HUES64 (cell line): ENCODE measurements around the gene SNRPD1.
"Not testable (repeated sequence)": the region's sequence is repeated elsewhere in the genome, so short reads cannot be mapped to it uniquely, and the experiment has no call there.

Experiments
- H3K27ac ChIP-seq: 2 replicates; pipeline ENCODE4 v1.7.0; 2013; ENCODE audit warnings: low read depth, low read length, inconsistent platforms
- H3K27me3 ChIP-seq: 2 replicates; pipeline ENCODE4 v1.6.1; 2013; ENCODE audit warnings: mild to moderate bottlenecking, low read length; ENCODE audit not compliant: insufficient read depth
- H3K36me3 ChIP-seq: 2 replicates; pipeline ENCODE4 v1.6.1; 2013; ENCODE audit warnings: mild to moderate bottlenecking, low read length; ENCODE audit not compliant: insufficient read depth
- H3K4me1 ChIP-seq: 2 replicates; pipeline ENCODE4 v1.6.1; 2013; ENCODE audit warnings: mild to moderate bottlenecking, low read length, moderate library complexity; ENCODE audit not compliant: insufficient read depth
- H3K4me3 ChIP-seq: 2 replicates; pipeline ENCODE4 v1.5.1; 2013; ENCODE audit warnings: mild to moderate bottlenecking, low read length, moderate library complexity
- H3K9ac ChIP-seq: 2 replicates; pipeline ENCODE4 v1.6.1; 2013; ENCODE audit warnings: mild to moderate bottlenecking, low read depth, low read length
- H3K9me3 ChIP-seq: 2 replicates; pipeline ENCODE4 v1.6.1; 2013; ENCODE audit warnings: low read depth, low read length; ENCODE audit not compliant: insufficient read depth
- WGBS: fragments of 150-250, 120-280 bp; methylation state at CpG from one replicate; pipeline ENCODE4 v1.1.7; 2013; ENCODE audit warnings: missing lambda C conversion rate; 5-methylcytosine and 5-hydroxymethylcytosine counted together

Gene SNRPD1

DNA sequence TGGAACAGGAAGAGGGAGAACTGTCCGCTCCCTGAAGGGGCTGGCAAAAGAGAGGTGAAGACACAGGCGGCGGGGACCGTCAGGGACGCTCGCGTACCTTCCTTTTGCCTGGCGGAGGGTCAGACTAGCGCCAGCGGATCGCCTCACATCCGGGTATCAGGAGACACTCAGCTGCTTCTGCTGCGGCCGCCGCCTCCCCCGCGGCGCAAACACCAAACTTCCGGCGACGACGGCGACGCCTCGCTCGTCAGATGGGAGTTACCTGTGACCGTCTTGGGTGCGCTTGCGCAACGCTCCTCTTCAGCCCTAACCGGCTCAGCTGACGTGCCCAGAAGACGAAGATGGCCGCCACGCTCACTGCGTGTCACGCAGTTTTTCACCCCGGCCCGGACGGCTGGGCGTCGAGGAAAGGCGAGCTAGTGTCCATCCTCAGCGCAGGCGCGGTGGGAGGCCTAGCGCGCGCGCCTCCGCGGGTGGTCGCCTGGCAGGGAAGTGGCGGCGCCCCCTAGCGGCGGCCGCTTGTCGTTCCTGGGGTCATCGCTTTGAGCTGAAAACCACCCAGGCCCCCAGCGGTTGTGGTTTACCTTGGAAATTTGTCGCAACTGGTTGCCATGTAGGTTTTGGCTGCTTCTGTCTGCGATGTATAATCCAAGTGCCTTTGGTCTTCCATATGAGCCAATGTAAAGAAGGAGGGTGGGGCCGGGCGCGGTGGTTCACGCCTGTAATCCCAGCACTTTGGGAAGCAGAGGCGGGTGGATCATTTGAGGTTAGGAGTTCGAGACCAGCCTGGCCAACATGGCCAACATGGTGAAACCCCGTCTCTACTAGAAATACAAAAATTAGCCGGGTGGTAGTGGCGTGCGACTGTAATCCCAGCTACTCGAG lies 11.3 kb upstream of the SNRPD1 start, which contains the start of gene ESCO1:
Gene ESCO1 (minus strand): TSS at position 179 of the 885 bp plus-strand sequence. CDS start 25,861 bp downstream, outside the sequence.
- 9% methylated on average over 74 of the region's 74 CpGs for WGBS
- peaks cover 6% of the 10 kb centered on the region; the same call in 1 of the 2 replicates for H3K4me1 ChIP-seq
- peak within 1 kb of the TSS; percentile 100 for H3K27ac ChIP-seq
- peaks cover 9% of the 10 kb centered on the region; the same call in 1 of the 2 replicates for H3K36me3 ChIP-seq
- H3K4me3 ChIP-seq: peak within 1 kb of the TSS; percentile 94
- no peaks in the 10 kb centered on the region for H3K9me3 ChIP-seq
- H3K9ac ChIP-seq: peak within 1 kb of the TSS; percentile 92
- no peaks in the 10 kb centered on the region for H3K27me3 ChIP-seq

DNA sequence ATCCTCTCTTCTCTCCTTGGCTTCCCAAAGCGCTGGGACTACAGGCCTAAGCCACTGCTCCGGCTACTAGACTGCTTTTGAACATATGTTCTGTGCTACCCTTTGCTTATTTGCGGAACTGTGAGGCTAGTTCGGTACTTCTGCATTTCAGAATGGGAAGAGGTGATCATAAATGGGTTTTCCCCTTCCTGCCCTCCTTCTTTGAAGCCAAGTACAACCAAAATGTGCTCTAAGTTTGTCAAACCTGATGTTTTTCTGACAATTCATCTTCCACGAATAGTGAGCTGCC lies 9.9 kb upstream of the SNRPD1 start:
- Histone ChIP-seq H3K4me3 (no peak overlapping the region), H3K36me3 (no peaks in the 10 kb centered on the region), H3K27me3 (no peaks in the 10 kb centered on the region), H3K4me1 (peaks cover 6% of the 10 kb centered on the region; the same call in 1 of the 2 replicates), H3K9ac (no peak overlapping the region), H3K27ac (no peak overlapping the region), H3K9me3 (no peaks in the 10 kb centered on the region)
- WGBS: 97% methylated on average over 5 of the region's 5 CpGs

DNA sequence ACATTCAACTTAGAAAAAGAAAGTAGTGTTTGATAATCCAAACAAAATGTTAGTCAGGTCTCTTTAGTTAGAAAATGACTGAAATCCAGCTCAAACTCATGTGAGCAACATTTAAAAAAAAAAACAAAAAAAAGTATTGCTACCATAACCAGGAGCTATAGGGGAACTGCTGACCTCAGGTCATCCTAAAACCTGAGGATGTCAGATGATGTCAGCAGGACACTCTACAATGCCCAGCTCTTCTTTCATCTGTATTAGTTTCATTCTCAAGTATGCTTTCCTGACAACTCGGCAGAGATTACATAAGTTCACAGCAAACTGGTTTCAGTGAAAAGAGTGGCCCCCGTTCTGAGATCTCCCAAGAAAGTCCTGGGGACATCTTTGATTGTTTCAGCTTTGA lies 7.4 kb upstream of the SNRPD1 start:
- Histone ChIP-seq H3K9me3 (no peaks in the 10 kb centered on the region), H3K4me3 (no peak overlapping the region), H3K27me3 (no peaks in the 10 kb centered on the region), H3K4me1 (no peaks in the 10 kb centered on the region), H3K27ac (no peak overlapping the region), H3K36me3 (no peaks in the 10 kb centered on the region), H3K9ac (no peak overlapping the region)
- WGBS: 76% methylated on average over 2 of the region's 2 CpGs

DNA sequence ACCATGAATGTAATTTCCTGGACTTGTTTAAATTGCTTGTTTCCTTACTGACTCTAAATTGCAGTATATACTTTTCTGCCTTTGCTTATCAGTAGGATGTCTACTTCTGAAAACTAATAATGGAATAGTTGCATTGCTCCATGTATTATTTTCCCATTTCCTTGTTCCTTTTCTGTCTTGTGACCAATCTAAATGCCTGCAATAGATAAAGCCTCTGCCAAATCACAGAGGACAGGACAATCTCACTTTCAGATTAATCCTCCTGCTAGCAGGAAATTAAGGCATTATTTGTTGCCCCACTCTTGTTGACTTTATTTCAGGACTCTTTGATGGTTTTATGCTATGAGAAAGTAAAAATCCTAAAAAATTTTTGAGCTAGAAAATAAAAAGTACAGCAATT lies 6.9 kb upstream of the SNRPD1 start:
- Histone ChIP-seq H3K9me3 (no peaks in the 10 kb centered on the region), H3K36me3 (no peaks in the 10 kb centered on the region), H3K9ac (no peak overlapping the region), H3K4me1 (no peaks in the 10 kb centered on the region), H3K4me3 (no peak overlapping the region), H3K27ac (no peak overlapping the region), H3K27me3 (no peaks in the 10 kb centered on the region)

DNA sequence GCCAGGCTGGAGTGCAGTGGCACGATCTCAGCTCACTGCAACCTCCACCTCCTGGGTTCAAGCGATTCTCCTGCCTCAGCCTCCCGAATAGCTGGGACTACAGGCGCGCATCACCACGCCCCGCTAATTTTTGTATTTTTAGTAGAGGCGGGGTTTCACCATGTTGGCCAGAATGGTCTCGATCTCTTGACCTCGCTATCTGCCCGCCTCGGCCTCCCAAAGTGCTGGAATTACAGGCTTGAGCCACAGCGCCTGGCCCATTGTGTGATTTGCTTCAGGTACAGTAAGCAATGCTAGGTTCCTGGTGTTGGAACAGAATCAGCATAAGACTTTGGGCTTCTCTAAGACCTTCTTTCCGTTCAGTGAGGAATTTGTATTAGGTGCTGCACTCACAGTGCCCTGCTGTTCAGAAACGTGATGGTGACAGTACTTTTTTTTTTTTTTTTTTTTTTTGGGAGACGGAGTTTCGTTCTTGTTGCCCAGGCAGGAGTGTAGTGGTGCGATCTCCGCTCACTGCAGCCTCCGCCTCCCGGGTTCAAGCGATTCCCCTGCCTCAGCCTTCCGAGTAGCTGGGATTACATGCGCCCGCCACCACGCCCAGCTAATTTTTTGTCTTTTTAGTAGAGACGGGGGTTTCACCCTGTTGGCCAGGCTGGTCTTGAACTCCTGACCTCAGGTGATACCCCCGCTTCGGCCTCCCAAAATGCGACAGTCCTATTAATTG lies 551 bp upstream of the SNRPD1 start:
- not testable (repeated sequence) for H3K27ac ChIP-seq

DNA sequence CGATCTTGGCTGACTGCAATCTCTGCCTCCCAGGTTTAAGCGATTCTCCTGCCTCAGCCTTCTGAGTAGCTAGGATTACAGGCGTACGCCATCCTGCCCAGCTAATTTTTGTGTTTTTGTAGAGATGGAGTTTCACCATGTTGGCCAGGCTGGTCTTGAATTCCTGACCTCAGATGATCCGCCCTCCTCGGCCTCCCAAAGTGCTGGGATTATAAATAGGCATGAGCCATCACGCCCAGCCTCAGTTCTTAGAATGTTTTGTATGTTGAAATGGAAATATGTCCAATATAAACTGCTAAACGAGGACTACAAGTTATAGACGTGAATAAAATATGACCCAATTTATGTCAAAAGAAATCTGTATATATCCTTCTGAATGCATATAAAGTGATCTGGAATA lies 9.5 kb downstream of the SNRPD1 start:
- H3K4me1 ChIP-seq, H3K27me3 ChIP-seq, H3K27ac ChIP-seq, H3K9me3 ChIP-seq, H3K4me3 ChIP-seq, H3K9ac ChIP-seq: not testable (repeated sequence)
- peaks cover 74% of the 10 kb centered on the region for H3K36me3 ChIP-seq
- 99% methylated on average over 7 of the region's 9 CpGs for WGBS

More for the DNA sequence above, 551 bp upstream of the SNRPD1 start:
- H3K36me3 ChIP-seq: peaks cover 22% of the 10 kb centered on the region
- peak overlapping the region; percentile 93 for H3K4me3 ChIP-seq
- not testable (repeated sequence) for H3K9ac ChIP-seq, H3K9me3 ChIP-seq, H3K4me1 ChIP-seq, H3K27me3 ChIP-seq
- WGBS: 79% methylated on average over 30 of the region's 30 CpGs

DNA sequence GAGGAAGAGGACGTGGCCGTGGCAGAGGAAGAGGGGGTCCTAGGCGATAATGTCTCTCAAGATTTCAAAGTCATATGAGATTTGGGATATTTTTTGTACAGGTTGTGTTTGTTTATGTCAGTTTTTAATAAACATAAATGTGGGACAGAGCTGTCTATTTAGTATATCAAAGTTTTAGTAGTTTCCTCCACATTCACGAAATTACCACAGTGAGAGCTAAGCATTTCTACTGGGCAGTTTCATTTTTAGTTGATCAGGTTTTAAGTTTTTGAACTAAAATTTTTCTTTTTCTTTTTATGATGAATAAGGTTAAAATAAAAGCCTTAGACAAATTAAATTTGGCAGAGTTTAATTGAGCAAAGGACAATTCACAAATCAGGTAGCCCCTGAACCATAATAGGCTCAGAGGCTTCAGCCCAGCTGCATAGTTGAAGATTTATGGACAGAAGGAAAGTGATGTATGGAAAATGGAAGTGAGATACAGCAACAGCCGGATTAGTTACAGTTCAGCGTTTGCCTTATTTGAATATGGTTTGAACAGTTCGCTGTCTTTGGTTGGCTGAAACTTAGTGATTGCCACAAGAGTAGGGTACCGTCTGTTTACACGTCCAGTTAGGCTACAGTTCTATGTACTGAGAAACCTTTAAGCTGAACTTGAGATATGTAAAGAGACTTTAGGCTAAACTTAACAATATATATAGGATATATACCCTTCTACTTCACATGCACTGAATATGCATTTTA lies 17.1 kb downstream of the SNRPD1 start:
- Histone ChIP-seq H3K9ac (no peak overlapping the region), H3K27me3 (no peaks in the 10 kb centered on the region), H3K4me1 (no peaks in the 10 kb centered on the region), H3K27ac (no peak overlapping the region), H3K9me3 (no peaks in the 10 kb centered on the region), H3K4me3 (no peak overlapping the region), H3K36me3 (peaks cover 92% of the 10 kb centered on the region)
- 93% methylated on average over 8 of the region's 9 CpGs for WGBS

DNA sequence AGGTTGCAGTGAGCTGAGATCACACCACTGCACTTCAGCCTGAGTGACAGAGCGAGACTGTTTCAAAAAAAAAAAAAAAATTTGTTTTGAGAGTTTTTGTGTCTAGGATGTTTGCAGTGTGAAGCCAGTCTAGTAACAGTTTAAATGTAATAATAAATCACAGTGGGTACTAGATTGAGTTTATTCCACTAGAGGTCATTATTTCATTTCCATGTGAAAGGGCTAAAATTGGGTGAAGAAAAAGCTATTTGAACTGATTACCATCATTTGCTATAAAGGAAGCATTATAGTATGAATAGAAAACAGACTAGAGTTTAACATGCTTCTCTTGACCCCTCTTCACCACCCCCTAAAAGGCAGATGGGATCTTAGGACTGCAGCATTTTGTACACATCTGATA lies 20.3 kb downstream of the SNRPD1 start:
- no peak overlapping the region for H3K27ac ChIP-seq
- no peak overlapping the region for H3K9ac ChIP-seq
- no peaks in the 10 kb centered on the region for H3K4me1 ChIP-seq
- WGBS: 100% methylated on average over 1 of the region's 1 CpG
- no peaks in the 10 kb centered on the region for H3K27me3 ChIP-seq
- H3K4me3 ChIP-seq: no peak overlapping the region
- H3K36me3 ChIP-seq: peaks cover 78% of the 10 kb centered on the region
- no peaks in the 10 kb centered on the region for H3K9me3 ChIP-seq

DNA sequence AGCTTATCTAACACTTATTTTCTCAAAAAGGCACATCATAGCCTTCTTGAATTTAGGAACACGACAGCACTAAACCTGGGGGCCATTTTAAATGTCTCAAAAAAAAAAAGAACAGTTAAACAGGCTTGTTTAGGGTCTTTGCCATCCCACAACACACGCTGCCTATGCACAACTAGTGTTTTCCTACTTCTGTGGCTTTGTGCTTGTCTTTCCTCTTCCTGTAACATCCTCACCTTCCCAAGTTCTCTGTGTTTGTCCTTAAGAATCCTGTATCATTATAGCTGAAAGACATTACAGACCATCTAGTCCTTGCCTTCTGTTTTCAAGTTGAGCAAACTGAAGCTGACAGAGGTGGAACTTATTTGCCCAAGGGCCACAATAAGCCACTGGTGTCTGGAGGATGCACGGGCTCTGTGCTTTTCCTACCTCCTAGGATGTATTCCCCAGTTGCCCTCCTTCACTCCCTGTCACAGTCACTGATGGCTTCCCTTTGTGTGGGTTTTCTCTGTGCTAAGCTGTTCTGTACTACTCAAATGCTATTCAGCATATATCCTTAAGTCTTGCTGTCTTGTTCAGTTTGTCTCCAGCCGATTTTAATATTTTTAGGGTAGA lies 22.6 kb downstream of the SNRPD1 start:
- Histone ChIP-seq H3K4me3 (no peak overlapping the region), H3K27me3 (no peaks in the 10 kb centered on the region), H3K9me3 (no peaks in the 10 kb centered on the region), H3K9ac (no peak overlapping the region), H3K4me1 (no peaks in the 10 kb centered on the region), H3K27ac (no peak overlapping the region), H3K36me3 (peaks cover 57% of the 10 kb centered on the region)
- WGBS: 95% methylated on average over 3 of the region's 4 CpGs

DNA sequence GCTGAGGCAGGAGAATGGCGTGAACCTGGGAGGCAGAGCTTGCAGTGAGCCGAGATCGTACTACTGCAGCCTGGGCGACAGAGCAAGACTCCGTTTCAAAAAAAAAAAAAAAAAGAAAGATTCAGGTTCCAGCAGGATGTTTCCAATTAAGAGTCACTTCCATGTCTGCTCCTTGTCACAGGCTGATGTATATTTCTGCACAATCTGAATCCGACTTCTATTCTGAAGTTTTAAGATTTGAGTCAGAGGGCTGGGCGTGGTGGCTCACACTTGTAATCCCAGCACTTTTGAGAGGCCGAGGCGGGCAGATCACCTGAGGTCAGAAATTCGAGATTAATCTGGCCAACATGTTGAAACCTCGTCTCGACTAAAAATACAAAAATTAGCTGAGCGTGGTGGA lies 24.7 kb downstream of the SNRPD1 start:
- peaks cover 39% of the 10 kb centered on the region for H3K36me3 ChIP-seq
- H3K27ac ChIP-seq: no peak overlapping the region
- no peaks in the 10 kb centered on the region for H3K4me1 ChIP-seq
- WGBS: 96% methylated on average over 13 of the region's 13 CpGs
- H3K9ac ChIP-seq: no peak overlapping the region
- H3K9me3 ChIP-seq: no peaks in the 10 kb centered on the region
- no peak overlapping the region for H3K4me3 ChIP-seq
- no peaks in the 10 kb centered on the region for H3K27me3 ChIP-seq

DNA sequence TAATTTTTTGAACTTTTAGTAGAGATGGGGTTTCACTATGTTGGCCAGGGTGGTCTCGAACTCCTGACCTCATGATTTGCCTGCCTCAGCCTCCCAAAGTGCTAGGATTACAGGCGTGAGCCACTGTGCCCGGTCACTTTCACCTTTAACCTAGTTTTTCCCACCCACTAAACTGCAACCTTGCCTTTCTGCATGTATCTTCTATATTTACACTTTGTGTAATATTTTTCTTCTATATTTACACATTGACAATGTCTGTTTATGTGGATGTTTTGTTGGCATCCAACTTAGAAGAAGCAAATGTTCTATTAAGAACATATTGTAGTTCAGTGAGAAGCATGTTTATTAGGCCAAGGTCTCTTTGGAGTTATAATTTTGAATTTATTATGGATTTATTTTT lies 26.7 kb downstream of the SNRPD1 start:
- Histone ChIP-seq H3K4me3 (no peak overlapping the region), H3K36me3 (peaks cover 21% of the 10 kb centered on the region), H3K9me3 (no peaks in the 10 kb centered on the region), H3K4me1 (no peaks in the 10 kb centered on the region), H3K27ac (no peak overlapping the region), H3K9ac (no peak overlapping the region), H3K27me3 (no peaks in the 10 kb centered on the region)
- 92% methylated on average over 3 of the region's 3 CpGs for WGBS
